ENCODE measurements around the gene DAGLA. TPM values are rescaled to one million over a fixed set of nuclear protein-coding genes. Genes with fewer than 3 reads are reported as not detected.

The DAGLA gene
- total and polyA plus RNA-seq, 12 donors, result 0.44 to 4.2 (median 2.3) TPM

DNA sequence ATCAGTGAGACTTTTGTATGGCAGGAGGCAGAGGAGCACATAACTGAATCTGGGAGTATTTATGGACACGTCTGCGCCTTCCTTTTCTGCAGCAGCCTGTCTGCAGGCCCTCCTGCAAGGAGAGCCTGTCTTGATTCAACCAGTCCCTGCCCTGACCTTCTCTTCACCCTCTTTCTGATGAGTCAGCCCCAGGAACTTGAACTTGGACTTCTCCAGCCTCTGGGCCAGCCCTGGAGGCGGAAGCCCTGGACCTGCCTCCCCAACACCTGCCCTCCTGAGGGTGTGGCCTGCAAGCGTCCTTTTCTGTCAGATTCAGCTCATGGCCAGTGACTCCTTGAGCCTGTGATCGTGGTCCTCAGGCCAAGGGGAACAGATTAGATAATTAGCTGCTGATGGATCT lies 20.0 kb downstream of the DAGLA start:
- intact Hi-C loops (cut with DNase I), result no loop called here
- Histone ChIP-seq H3K36me3 (replicated peaks in 1 of 2) (no peaks in the 10 kb centered on the region), H3K27ac (peak overlapping the region in 3 of 5 donors; percentile 45 to 67 (median 64)), H3K4me3 (no peak overlapping the region), H3K4me1 (replicated peaks in 1 of 2) (peaks cover 42 to 61% of the 10 kb centered on the region in 2 donors), H3K9me3 (replicated peaks in 1 of 3) (no peaks in the 10 kb centered on the region), H3K27me3 (no peaks in the 10 kb centered on the region)
- peak in 6 of 7 donors; percentile 73 to 85 (median 78) for DNase-seq
- 11 to 67% (median 46%) methylated on average over 2 to 5 of the region's 5 CpGs for WGBS, 4 donors
- TF ChIP-seq, protein P1, sequence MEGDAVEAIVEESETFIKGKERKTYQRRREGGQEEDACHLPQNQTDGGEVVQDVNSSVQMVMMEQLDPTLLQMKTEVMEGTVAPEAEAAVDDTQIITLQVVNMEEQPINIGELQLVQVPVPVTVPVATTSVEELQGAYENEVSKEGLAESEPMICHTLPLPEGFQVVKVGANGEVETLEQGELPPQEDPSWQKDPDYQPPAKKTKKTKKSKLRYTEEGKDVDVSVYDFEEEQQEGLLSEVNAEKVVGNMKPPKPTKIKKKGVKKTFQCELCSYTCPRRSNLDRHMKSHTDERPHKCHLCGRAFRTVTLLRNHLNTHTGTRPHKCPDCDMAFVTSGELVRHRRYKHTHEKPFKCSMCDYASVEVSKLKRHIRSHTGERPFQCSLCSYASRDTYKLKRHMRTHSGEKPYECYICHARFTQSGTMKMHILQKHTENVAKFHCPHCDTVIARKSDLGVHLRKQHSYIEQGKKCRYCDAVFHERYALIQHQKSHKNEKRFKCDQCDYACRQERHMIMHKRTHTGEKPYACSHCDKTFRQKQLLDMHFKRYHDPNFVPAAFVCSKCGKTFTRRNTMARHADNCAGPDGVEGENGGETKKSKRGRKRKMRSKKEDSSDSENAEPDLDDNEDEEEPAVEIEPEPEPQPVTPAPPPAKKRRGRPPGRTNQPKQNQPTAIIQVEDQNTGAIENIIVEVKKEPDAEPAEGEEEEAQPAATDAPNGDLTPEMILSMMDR (IDR thresholded peaks at IDR 0.05), result no peak
- TF ChIP-seq POLR2A (IDR thresholded peaks at IDR 0.05), result peak in 1 of 2 donors; percentile 15

DNA sequence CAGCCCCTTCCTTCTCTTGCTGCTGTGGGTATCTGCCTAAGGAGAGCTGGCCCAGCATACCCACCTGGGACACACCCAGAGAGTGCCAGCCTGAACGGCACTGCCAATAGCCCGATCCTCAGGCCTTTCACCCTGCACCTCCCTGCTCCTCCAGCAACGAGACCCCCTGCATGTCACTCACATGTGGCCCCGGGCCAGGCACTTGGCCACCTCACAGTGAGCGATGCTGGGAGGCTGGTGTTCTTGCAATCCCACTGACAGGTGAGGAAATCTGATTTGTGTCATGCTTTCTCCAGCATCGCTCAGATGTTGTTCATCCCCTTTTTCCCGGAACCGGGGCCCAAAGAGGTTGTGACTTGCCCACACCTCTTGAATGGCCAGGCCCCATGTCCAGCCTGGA lies 20.5 kb downstream of the DAGLA start:
- no peaks in the 10 kb centered on the region for H3K27me3 ChIP-seq
- H3K4me3 ChIP-seq, result no peak overlapping the region
- 78 to 90% (median 89%) methylated on average over 5 to 8 of the region's 8 CpGs for WGBS, 4 donors
- TF ChIP-seq, protein P1 (IDR thresholded peaks at IDR 0.05), result no peak
- no peak for TF ChIP-seq POLR2A (IDR thresholded peaks at IDR 0.05)
- intact Hi-C loops (cut with DNase I), result no loop called here
- no peaks in the 10 kb centered on the region for H3K36me3 ChIP-seq (replicated peaks in 1 of 2)
- peaks cover 37 to 56% of the 10 kb centered on the region in 2 donors for H3K4me1 ChIP-seq (replicated peaks in 1 of 2)
- H3K9me3 ChIP-seq (replicated peaks in 1 of 3), result no peaks in the 10 kb centered on the region
- no peak for DNase-seq
- peak overlapping the region in 3 of 5 donors; percentile 45 to 67 (median 64) for H3K27ac ChIP-seq

DNA sequence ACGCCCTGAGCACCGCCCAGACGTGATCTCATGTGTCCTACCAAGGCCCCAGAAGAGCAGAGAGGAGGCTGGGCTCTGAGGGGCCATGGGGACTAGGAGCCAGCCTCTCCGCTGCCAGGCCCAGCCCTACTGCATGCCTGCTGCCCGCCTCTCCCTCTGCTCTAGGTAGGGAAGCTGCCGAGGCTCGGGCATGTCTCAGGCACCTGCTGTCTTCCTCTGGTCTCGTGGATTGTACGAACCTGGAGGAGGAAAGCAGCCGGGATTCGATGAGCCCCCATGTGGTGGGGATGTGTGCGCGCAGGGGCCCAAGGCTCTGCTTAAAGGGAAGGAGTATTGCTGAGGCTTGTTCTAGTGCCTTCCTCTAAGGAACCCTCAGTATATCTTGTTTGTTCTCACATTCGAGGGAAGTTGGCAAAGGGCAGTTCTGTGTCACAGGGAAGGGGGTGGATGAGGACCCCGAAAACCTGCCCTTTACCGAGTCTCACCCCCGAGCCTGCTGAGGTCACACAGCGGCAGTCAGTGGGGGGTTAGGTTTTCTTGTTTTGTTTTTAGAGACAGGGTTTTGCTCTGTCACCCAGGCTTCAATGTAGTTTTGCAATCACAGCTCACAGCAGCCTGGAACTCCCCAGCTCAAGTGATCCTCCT lies 21.2 kb downstream of the DAGLA start:
- Histone ChIP-seq H3K9me3 (replicated peaks in 1 of 3) (no peaks in the 10 kb centered on the region), H3K36me3 (replicated peaks in 1 of 2) (no peaks in the 10 kb centered on the region), H3K27ac (peak overlapping the region in 1 of 5 donors; percentile 10), H3K27me3 (no peaks in the 10 kb centered on the region), H3K4me1 (replicated peaks in 1 of 2) (peaks cover 31 to 49% of the 10 kb centered on the region in 2 donors), H3K4me3 (no peak overlapping the region)
- DNase-seq, result no peak
- intact Hi-C loops (cut with DNase I), result no loop called here
- no peak for TF ChIP-seq POLR2A (IDR thresholded peaks at IDR 0.05)
- TF ChIP-seq, protein P1 (IDR thresholded peaks at IDR 0.05), result peak in 1 of 6 experiments; percentile 17
- 71 to 90% (median 75%) methylated on average over 8 to 18 of the region's 18 CpGs for WGBS, 4 donors

DNA sequence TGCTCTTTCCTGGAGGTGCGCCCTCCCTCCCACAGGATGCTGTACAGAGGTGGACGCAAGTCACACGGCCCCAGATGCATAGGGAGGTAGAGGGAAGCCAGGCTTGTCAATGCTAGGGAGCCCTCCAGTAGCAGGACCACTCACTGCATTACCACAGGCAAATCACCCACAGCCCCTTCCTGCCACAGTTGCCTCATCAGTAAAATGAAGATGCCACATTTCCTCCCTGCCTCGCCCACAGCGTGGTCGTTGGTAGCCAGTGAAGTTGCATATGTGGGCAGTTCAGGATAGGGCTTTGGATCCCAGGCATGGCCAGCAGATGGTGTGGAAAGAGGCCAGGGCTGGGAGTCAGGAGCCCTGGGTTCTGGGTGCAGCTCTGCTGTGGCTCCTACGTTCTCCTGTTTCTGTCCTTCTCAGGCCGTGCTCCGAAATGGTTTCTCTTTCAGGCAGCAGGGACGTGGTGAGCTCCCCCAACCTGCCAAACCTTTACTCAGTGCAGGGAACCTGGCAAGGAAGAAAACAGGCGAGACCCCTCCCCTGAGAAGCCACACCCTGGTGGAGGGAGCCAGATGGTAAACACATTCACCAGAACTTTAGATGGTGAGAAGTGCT lies 22.6 kb downstream of the DAGLA start:
- intact Hi-C loops (cut with DNase I), result no loop called here
- WGBS, 4 donors, result 84 to 91% (median 86%) methylated on average over 9 to 11 of the region's 11 CpGs
- H3K9me3 ChIP-seq (replicated peaks in 1 of 3), result no peaks in the 10 kb centered on the region
- no peak overlapping the region for H3K4me3 ChIP-seq
- no peaks in the 10 kb centered on the region for H3K36me3 ChIP-seq (replicated peaks in 1 of 2)
- H3K27me3 ChIP-seq, result no peaks in the 10 kb centered on the region
- TF ChIP-seq, protein P1 (IDR thresholded peaks at IDR 0.05), result no peak
- TF ChIP-seq POLR2A (IDR thresholded peaks at IDR 0.05), result no peak
- peaks cover 26 to 35% of the 10 kb centered on the region in 2 donors for H3K4me1 ChIP-seq (replicated peaks in 1 of 2)
- DNase-seq, result no peak
- H3K27ac ChIP-seq, result no peak overlapping the region
